ENCODE results near the gene EXOC7. TPM values are rescaled to one million over a fixed set of nuclear protein-coding genes. Genes with fewer than 3 reads are reported as not detected.

The EXOC7 gene
- polyA plus RNA-seq, 1 donor (not counting 4 experiments of a cell fraction or from before 2014, with no cell fraction given): 60.6 TPM

GRCh38 chr17:76150712-76151622 lies 47.4 kb upstream of the EXOC7 start:
- DNase-seq (ENCODE audit: low read depth, low spot score) (no peak), FAIRE-seq (no peak)
- H3K4me3 ChIP-seq (ENCODE audit: control insufficient read depth in 2 of 3, extremely low read depth in 1 of 3, insufficient read depth in 2 of 3, low read depth in 1 of 3, low read length in 3 of 3): no peak overlapping the region
- no peaks in the 10 kb centered on the region for H3K36me3 ChIP-seq (ENCODE audit: control insufficient read depth in 2 of 2, extremely low read depth in 1 of 2, insufficient read depth in 2 of 2, low read length in 2 of 2)
- no peaks in the 10 kb centered on the region for H3K9me1 ChIP-seq (ENCODE audit: control insufficient read depth, extremely low read depth, insufficient read depth, low read length)
- dilution Hi-C loops (cut with MboI; ENCODE audit: extremely low pct_ligation_motif_present, low sequenced_read_pairs): no loop called here
- no peaks in the 10 kb centered on the region for H3K79me2 ChIP-seq (ENCODE audit: control insufficient read depth, insufficient read depth, low read length)
- peaks cover 13% of the 10 kb centered on the region for H3K27me3 ChIP-seq (ENCODE audit: control insufficient read depth, extremely low read depth, insufficient read depth, low read length)
- H4K20me1 ChIP-seq (ENCODE audit: control insufficient read depth, extremely low read depth, insufficient read depth, low read length): no peaks in the 10 kb centered on the region
- no peaks in the 10 kb centered on the region for H3K9me3 ChIP-seq (ENCODE audit: control insufficient read depth, low read depth, low read length)
- H2AFZ ChIP-seq (ENCODE audit: control insufficient read depth, low read length): no peak overlapping the region
- H3K4me2 ChIP-seq (ENCODE audit: control insufficient read depth, extremely low read depth, insufficient read depth, low read depth, low read length): no peak overlapping the region
- TF ChIP-seq CTCF (optimal IDR thresholded peaks at IDR 0.05 in 1 of 3, IDR thresholded peaks at IDR 0.05 in 1 of 3, conservative IDR thresholded peaks at IDR 0.05 in 1 of 3; ENCODE audit: extremely low read depth in 1 of 3, insufficient read depth in 2 of 3, low read length in 3 of 3) (no peak), EZH2 (IDR thresholded peaks at IDR 0.05; ENCODE audit: low read length) (no peak)
- no peak overlapping the region for H3K9ac ChIP-seq (ENCODE audit: control insufficient read depth, extremely low read depth, insufficient read depth, low read length)
- H3K27ac ChIP-seq (ENCODE audit: control insufficient read depth, insufficient read depth, low read length): no peak overlapping the region
- H3K4me1 ChIP-seq (ENCODE audit: control insufficient read depth, extremely low read depth, insufficient read depth, low read length): no peaks in the 10 kb centered on the region

GRCh38 chr17:76149214-76149613 lies 45.6 kb upstream of the EXOC7 start:
- TF ChIP-seq EZH2 (IDR thresholded peaks at IDR 0.05; ENCODE audit: low read length): no peak
- no peak for TF ChIP-seq CTCF (optimal IDR thresholded peaks at IDR 0.05 in 1 of 3, IDR thresholded peaks at IDR 0.05 in 1 of 3, conservative IDR thresholded peaks at IDR 0.05 in 1 of 3; ENCODE audit: extremely low read depth in 1 of 3, insufficient read depth in 2 of 3, low read length in 3 of 3)
- no peaks in the 10 kb centered on the region for H3K9me3 ChIP-seq (ENCODE audit: control insufficient read depth, low read depth, low read length)
- no peak overlapping the region for H3K4me3 ChIP-seq (ENCODE audit: control insufficient read depth in 2 of 3, extremely low read depth in 1 of 3, insufficient read depth in 2 of 3, low read depth in 1 of 3, low read length in 3 of 3)
- H3K4me2 ChIP-seq (ENCODE audit: control insufficient read depth, extremely low read depth, insufficient read depth, low read depth, low read length): no peak overlapping the region
- DNase-seq (ENCODE audit: low read depth, low spot score): no peak
- H3K27me3 ChIP-seq (ENCODE audit: control insufficient read depth, extremely low read depth, insufficient read depth, low read length): peaks cover 8% of the 10 kb centered on the region
- no peaks in the 10 kb centered on the region for H4K20me1 ChIP-seq (ENCODE audit: control insufficient read depth, extremely low read depth, insufficient read depth, low read length)
- no peaks in the 10 kb centered on the region for H3K9me1 ChIP-seq (ENCODE audit: control insufficient read depth, extremely low read depth, insufficient read depth, low read length)
- no peaks in the 10 kb centered on the region for H3K36me3 ChIP-seq (ENCODE audit: control insufficient read depth in 2 of 2, extremely low read depth in 1 of 2, insufficient read depth in 2 of 2, low read length in 2 of 2)
- dilution Hi-C loops (cut with MboI; ENCODE audit: extremely low pct_ligation_motif_present, low sequenced_read_pairs): no loop called here
- H3K4me1 ChIP-seq (ENCODE audit: control insufficient read depth, extremely low read depth, insufficient read depth, low read length): no peaks in the 10 kb centered on the region
- no peak overlapping the region for H3K27ac ChIP-seq (ENCODE audit: control insufficient read depth, insufficient read depth, low read length)
- no peak for FAIRE-seq
- H3K9ac ChIP-seq (ENCODE audit: control insufficient read depth, extremely low read depth, insufficient read depth, low read length): no peak overlapping the region
- H2AFZ ChIP-seq (ENCODE audit: control insufficient read depth, low read length): no peak overlapping the region
- H3K79me2 ChIP-seq (ENCODE audit: control insufficient read depth, insufficient read depth, low read length): no peaks in the 10 kb centered on the region

Measured in keratinocyte (primary cell).